ENCODE results near the gene DPYSL4.

The DPYSL4 gene

GRCh38 chr10:132181691-132182425 is 4.9 kb upstream of the DPYSL4 start:
- Histone ChIP-seq H3K27ac (ENCODE audit: low read length) (no peak overlapping the region), H3K4me1 (ENCODE audit: control insufficient read depth, insufficient read depth, low read length) (peaks cover 15% of the 10 kb centered on the region), H3K27me3 (ENCODE audit: control insufficient read depth in 1 of 2, insufficient read depth in 2 of 2, low read length in 2 of 2) (peaks cover 29 to 34% of the 10 kb centered on the region in 2 donors), H3K36me3 (ENCODE audit: control insufficient read depth in 2 of 2, insufficient read depth in 2 of 2, low read length in 2 of 2) (no peaks in the 10 kb centered on the region), H3K9ac (ENCODE audit: low read length in 2 of 2) (no peak overlapping the region), H3K4me3 (ENCODE audit: low read length in 2 of 2) (no peak overlapping the region), H3K9me3 (ENCODE audit: control insufficient read depth in 2 of 2, low read length in 2 of 2) (no peaks in the 10 kb centered on the region)

DNA sequence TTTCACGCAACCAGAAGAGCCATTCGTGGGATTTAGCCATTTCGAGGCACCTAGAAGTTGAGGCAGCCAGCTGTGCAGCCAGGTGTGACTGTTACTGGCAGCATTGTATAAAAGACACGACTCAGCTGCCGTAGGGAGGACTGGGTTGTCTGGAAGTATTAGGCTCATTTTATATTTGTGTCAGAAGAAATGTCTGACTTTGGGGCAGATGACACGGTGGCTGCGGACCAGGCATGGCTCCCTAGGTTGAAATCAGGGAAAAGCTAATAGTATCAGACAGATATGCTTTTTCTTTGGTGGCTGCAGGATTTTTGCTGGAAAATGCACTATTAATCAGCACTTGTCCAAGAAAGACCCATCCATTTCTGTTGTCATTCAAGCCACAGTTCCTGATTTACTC is 4.2 kb upstream of the DPYSL4 start:
- H3K27ac ChIP-seq (ENCODE audit: low read length) = no peak overlapping the region
- no peak overlapping the region for H3K9ac ChIP-seq (ENCODE audit: low read length in 2 of 2)
- no peaks in the 10 kb centered on the region for H3K36me3 ChIP-seq (ENCODE audit: control insufficient read depth in 2 of 2, insufficient read depth in 2 of 2, low read length in 2 of 2)
- no peaks in the 10 kb centered on the region for H3K9me3 ChIP-seq (ENCODE audit: control insufficient read depth in 2 of 2, low read length in 2 of 2)
- peaks cover 22% of the 10 kb centered on the region for H3K4me1 ChIP-seq (ENCODE audit: control insufficient read depth, insufficient read depth, low read length)
- peaks cover 24 to 39% of the 10 kb centered on the region in 2 donors for H3K27me3 ChIP-seq (ENCODE audit: control insufficient read depth in 1 of 2, insufficient read depth in 2 of 2, low read length in 2 of 2)
- H3K4me3 ChIP-seq (ENCODE audit: low read length in 2 of 2) = no peak overlapping the region

DNA sequence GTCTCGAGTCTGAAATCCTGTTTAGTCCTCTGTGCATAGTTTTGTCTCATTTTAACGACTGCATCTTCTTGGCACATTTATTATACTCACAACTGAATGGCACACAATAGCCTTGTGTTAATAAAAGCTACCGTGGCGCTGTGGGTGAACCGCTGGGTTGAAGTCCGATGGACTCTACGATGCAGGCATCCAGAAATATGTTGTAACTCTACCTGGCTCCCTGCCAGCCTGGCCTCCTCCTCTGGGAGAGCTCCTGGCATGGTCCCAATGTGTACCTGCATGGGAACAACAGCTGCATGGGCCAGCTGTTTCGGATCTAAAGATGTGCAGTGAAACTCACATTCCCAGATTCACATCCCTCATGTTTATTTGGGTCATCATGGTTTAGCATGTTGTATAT is 3.7 kb upstream of the DPYSL4 start:
- H3K27ac ChIP-seq (ENCODE audit: low read length) = no peak overlapping the region
- H3K27me3 ChIP-seq (ENCODE audit: control insufficient read depth in 1 of 2, insufficient read depth in 2 of 2, low read length in 2 of 2) = peaks cover 22 to 40% of the 10 kb centered on the region in 2 donors

DNA sequence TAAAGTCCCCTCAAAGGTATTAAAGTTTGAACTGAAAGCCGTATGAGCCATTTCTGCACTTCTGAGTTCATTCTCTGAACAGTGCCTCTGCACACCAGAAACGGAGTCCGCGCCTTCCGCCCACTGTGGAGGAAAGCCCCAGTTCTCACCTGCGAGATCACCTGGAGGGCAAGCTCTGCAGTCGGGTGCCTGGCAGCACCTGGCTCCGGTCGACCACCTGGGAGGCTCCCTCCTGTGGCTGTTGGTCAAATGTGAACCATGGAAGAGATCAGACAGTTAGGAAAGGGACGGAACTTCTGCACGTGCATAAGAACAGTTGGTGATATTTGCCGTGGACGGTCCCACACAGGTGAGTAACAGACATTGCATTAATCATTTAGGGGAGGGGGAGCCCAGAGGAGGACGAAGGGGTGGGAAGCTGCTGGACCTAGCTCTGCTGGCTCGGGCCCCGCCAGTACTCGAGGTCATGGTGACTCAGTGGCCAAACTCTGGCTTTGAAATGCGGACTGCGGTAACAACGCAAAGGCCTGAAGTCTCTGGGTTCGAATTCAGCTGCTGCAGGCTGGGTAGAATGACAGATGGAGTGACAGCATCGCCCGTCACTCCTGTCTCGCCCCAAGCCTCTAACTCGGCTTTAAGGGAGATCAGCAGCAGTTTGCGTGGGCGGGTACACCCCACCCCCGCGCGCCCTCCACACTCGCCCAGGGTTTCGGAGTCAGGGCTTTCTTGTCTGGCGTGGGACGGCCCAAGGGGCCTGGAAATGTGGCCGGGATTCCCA is 1.7 kb upstream of the DPYSL4 start:
- H3K4me1 ChIP-seq (ENCODE audit: control insufficient read depth, insufficient read depth, low read length) = peaks cover 29% of the 10 kb centered on the region
- no peaks in the 10 kb centered on the region for H3K9me3 ChIP-seq (ENCODE audit: control insufficient read depth in 2 of 2, low read length in 2 of 2)
- no peak overlapping the region for H3K9ac ChIP-seq (ENCODE audit: low read length in 2 of 2)
- no peak overlapping the region for H3K4me3 ChIP-seq (ENCODE audit: low read length in 2 of 2)
- H3K36me3 ChIP-seq (ENCODE audit: control insufficient read depth in 2 of 2, insufficient read depth in 2 of 2, low read length in 2 of 2) = no peaks in the 10 kb centered on the region
- no peak overlapping the region for H3K27ac ChIP-seq (ENCODE audit: low read length)
- H3K27me3 ChIP-seq (ENCODE audit: control insufficient read depth in 1 of 2, insufficient read depth in 2 of 2, low read length in 2 of 2) = peaks cover 25 to 51% of the 10 kb centered on the region in 2 donors

More for the DNA sequence above, 3.7 kb upstream of the DPYSL4 start:
- H3K9me3 ChIP-seq (ENCODE audit: control insufficient read depth in 2 of 2, low read length in 2 of 2) = no peaks in the 10 kb centered on the region
- H3K9ac ChIP-seq (ENCODE audit: low read length in 2 of 2) = no peak overlapping the region
- no peaks in the 10 kb centered on the region for H3K36me3 ChIP-seq (ENCODE audit: control insufficient read depth in 2 of 2, insufficient read depth in 2 of 2, low read length in 2 of 2)
- peaks cover 26% of the 10 kb centered on the region for H3K4me1 ChIP-seq (ENCODE audit: control insufficient read depth, insufficient read depth, low read length)
- H3K4me3 ChIP-seq (ENCODE audit: low read length in 2 of 2) = no peak overlapping the region

DNA sequence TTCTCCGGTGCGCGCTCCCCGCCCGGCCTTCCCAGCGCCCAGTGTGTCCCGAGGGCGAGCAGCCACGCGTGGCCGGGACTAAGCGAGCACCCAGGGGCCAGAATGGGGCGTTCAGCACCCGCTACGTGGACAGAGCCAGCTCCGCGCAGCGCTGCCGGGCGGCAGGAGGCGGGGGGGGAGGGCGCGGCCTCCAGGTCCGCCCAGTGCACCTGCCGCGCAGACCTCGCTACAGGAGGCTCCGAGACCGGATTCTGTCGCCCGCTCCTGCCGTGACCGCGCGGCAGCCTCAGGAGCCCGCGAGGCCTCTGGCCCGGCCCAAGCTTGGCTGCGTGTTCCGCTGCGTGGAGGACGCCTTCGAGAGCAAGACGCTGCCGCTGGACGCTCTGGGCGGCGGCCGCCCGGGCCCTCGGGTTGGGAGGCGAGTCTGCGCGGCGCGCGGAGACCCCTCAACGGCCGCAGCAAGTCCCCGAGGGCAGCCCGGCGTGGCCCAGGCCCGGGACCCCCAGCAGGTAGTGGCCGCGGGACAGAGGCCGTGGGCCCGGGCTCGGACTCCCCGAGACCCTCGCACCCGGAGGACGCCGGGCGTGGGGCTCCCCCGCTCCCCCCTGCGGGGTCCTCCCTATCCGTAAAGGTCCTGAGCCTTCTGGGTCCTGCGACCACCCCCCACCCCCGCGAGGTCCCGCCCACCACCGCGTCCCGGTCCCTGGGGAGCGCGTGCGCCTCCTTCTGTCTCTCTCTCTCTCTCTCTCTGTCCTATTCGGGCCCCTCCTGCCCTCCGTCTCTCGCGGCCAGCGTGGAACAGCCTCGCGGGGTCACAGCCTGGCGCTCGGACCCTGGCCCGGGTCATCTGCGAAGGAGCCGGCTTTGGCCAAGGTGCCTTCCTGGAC is 904 bp upstream of the DPYSL4 start:
- H3K9ac ChIP-seq (ENCODE audit: low read length in 2 of 2) = no peak overlapping the region
- H3K9me3 ChIP-seq (ENCODE audit: control insufficient read depth in 2 of 2, low read length in 2 of 2) = no peaks in the 10 kb centered on the region
- H3K27ac ChIP-seq (ENCODE audit: low read length) = no peak overlapping the region
- peaks cover 25 to 51% of the 10 kb centered on the region in 2 donors for H3K27me3 ChIP-seq (ENCODE audit: control insufficient read depth in 1 of 2, insufficient read depth in 2 of 2, low read length in 2 of 2)
- peaks cover 29% of the 10 kb centered on the region for H3K4me1 ChIP-seq (ENCODE audit: control insufficient read depth, insufficient read depth, low read length)
- no peaks in the 10 kb centered on the region for H3K36me3 ChIP-seq (ENCODE audit: control insufficient read depth in 2 of 2, insufficient read depth in 2 of 2, low read length in 2 of 2)
- H3K4me3 ChIP-seq (ENCODE audit: low read length in 2 of 2) = peak overlapping the region in 1 of 2 donors; percentile 62

DNA sequence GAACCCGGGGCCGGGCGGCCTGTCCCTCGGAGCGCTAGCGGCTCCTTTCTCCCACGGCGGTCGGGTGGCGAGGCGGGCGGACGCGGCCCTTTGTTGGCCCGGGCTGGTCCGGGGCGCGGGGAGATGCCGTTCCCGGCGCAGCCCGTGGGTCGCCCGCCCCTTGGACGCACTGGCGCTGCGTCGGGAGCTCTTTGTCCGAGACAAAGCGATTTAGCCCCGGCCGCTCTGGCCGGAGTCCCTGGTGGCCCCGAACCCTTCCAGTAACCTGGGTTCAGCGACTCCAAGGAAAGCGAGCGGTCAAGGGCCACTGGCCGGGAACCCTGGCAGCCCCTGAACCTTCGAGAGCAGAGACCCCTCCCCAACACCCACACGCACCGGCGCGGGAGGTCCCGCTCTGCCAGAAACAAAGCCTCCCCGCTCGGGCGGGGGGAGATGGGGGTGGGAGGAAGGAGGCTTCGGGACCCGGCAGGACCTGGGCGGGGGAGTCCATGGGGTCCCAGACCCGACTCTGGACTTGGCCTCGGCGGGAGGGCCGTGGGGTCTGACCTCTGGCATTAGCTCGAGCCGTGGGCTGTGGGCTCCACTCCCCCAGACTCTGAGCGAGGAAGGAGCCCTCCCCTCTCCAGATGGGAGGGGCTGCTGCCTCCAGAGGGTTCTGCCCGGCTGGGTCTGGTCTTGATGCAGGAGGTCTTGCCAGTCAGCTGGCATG is 836 bp downstream of the DPYSL4 start:
- Histone ChIP-seq H3K9ac (ENCODE audit: low read length in 2 of 2) (no peak overlapping the region), H3K27me3 (ENCODE audit: control insufficient read depth in 1 of 2, insufficient read depth in 2 of 2, low read length in 2 of 2) (peaks cover 20 to 51% of the 10 kb centered on the region in 2 donors), H3K27ac (ENCODE audit: low read length) (no peak overlapping the region), H3K9me3 (ENCODE audit: control insufficient read depth in 2 of 2, low read length in 2 of 2) (no peaks in the 10 kb centered on the region), H3K4me1 (ENCODE audit: control insufficient read depth, insufficient read depth, low read length) (peaks cover 29% of the 10 kb centered on the region), H3K4me3 (ENCODE audit: low read length in 2 of 2) (peak overlapping the region in 1 of 2 donors; percentile 55), H3K36me3 (ENCODE audit: control insufficient read depth in 2 of 2, insufficient read depth in 2 of 2, low read length in 2 of 2) (no peaks in the 10 kb centered on the region)

- Histone ChIP-seq H3K27me3 (ENCODE audit: control insufficient read depth in 1 of 2, insufficient read depth in 2 of 2, low read length in 2 of 2) (peaks cover 21 to 53% of the 10 kb centered on the region in 2 donors), H3K9ac (ENCODE audit: low read length in 2 of 2) (no peak overlapping the region), H3K36me3 (ENCODE audit: control insufficient read depth in 2 of 2, insufficient read depth in 2 of 2, low read length in 2 of 2) (no peaks in the 10 kb centered on the region), H3K9me3 (ENCODE audit: control insufficient read depth in 2 of 2, low read length in 2 of 2) (no peaks in the 10 kb centered on the region), H3K27ac (ENCODE audit: low read length) (no peak overlapping the region), H3K4me1 (ENCODE audit: control insufficient read depth, insufficient read depth, low read length) (peaks cover 29% of the 10 kb centered on the region), H3K4me3 (ENCODE audit: low read length in 2 of 2) (no peak overlapping the region)
Observed at GRCh38 chr10:132188331-132188730, 1.6 kb downstream of the DPYSL4 start.

DNA sequence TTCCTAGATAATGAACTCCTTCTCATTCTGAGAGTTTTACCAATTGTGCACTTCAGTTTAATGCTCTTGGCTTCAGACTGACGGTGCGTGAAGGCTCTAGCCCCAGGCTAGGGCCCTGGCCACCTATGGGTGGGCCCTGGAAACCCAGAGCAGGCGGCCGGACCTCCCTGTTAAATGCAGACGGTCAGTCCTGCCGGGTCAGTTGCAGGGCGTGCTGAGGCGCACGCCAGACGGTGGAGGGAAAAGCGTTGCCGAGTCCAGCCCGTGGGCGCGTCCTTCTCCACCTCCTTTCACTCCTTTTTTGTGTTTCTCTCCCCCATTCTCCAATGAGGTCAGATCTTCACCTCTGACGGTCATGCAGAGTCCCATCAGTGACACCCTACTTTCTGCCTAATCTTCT is 2.3 kb downstream of the DPYSL4 start:
- no peak overlapping the region for H3K4me3 ChIP-seq (ENCODE audit: low read length in 2 of 2)

DNA sequence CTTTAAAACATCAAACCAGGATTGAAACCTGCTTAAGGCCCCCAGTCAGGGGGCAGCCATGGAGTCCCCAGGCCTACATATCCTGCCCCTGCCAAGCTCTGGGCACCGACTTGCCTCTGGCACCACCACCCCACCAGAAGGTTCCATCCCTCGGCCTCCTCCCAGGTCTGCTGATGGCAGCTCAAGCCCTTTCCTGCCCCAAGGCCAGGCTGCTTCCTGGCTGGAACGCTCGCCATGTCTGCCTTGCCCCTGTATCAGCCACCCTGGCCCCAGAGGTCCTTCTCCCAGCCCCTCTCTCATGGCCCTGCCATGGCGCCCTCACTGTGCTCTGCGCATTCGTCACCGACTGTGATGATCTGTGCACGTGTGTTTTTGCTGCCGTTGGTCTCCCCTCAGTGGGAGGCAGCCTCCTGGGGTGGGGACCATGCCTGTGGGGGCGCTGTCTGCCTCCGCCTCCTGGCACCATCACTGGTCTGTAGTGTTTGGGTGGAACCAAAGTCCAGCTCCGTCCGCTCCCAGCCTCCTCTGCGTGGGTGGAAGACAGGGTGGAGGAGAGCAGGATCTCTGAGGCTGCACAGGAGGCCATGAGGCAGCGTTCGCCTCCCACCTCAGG is 3.2 kb downstream of the DPYSL4 start:
- H3K9me3 ChIP-seq (ENCODE audit: control insufficient read depth in 2 of 2, low read length in 2 of 2) = no peaks in the 10 kb centered on the region
- H3K27me3 ChIP-seq (ENCODE audit: control insufficient read depth in 1 of 2, insufficient read depth in 2 of 2, low read length in 2 of 2) = peaks cover 20 to 50% of the 10 kb centered on the region in 2 donors
- H3K4me1 ChIP-seq (ENCODE audit: control insufficient read depth, insufficient read depth, low read length) = peaks cover 29% of the 10 kb centered on the region
- H3K27ac ChIP-seq (ENCODE audit: low read length) = no peak overlapping the region
- H3K4me3 ChIP-seq (ENCODE audit: low read length in 2 of 2) = no peak overlapping the region
- no peak overlapping the region for H3K9ac ChIP-seq (ENCODE audit: low read length in 2 of 2)
- H3K36me3 ChIP-seq (ENCODE audit: control insufficient read depth in 2 of 2, insufficient read depth in 2 of 2, low read length in 2 of 2) = no peaks in the 10 kb centered on the region

More for the DNA sequence above, 2.3 kb downstream of the DPYSL4 start:
- no peaks in the 10 kb centered on the region for H3K9me3 ChIP-seq (ENCODE audit: control insufficient read depth in 2 of 2, low read length in 2 of 2)
- no peak overlapping the region for H3K27ac ChIP-seq (ENCODE audit: low read length)
- H3K27me3 ChIP-seq (ENCODE audit: control insufficient read depth in 1 of 2, insufficient read depth in 2 of 2, low read length in 2 of 2) = peaks cover 22 to 53% of the 10 kb centered on the region in 2 donors
- no peak overlapping the region for H3K9ac ChIP-seq (ENCODE audit: low read length in 2 of 2)
- no peaks in the 10 kb centered on the region for H3K36me3 ChIP-seq (ENCODE audit: control insufficient read depth in 2 of 2, insufficient read depth in 2 of 2, low read length in 2 of 2)
- H3K4me1 ChIP-seq (ENCODE audit: control insufficient read depth, insufficient read depth, low read length) = peaks cover 29% of the 10 kb centered on the region
